Measurements from ENCODE around the gene TPSAB1. TPM values are rescaled to one million over a fixed set of nuclear protein-coding genes. Genes with fewer than 3 reads are reported as not detected.

Gene TPSAB1
- total and polyA plus RNA-seq, 10 donors = 0.26 to 17.9 (median 1.1) TPM; not detected in 1

GRCh38 chr16:1218930-1219611 lies 21.4 kb upstream of the TPSAB1 start:
- intact Hi-C loops (cut with DNase I; ENCODE audit: low total_unique reads) = no loop called here
- Histone ChIP-seq H3K36me3 (no peaks in the 10 kb centered on the region), H3K4me1 (no peaks in the 10 kb centered on the region), H3K27ac (no peak overlapping the region), H3K4me3 (no peak overlapping the region), H3K27me3 (replicated peaks in 1 of 7) (peaks cover 0 to 75% (median 0%) of the 10 kb centered on the region in 7 donors), H3K9me3 (no peaks in the 10 kb centered on the region)
- TF ChIP-seq CTCF (IDR thresholded peaks at IDR 0.05 in 8 of 11, conservative IDR thresholded peaks at IDR 0.05 in 3 of 11) (no peak), POLR2A (IDR thresholded peaks at IDR 0.05) (no peak), POLR2AphosphoS5 (IDR thresholded peaks at IDR 0.05) (no peak)
- no peak for DNase-seq
- WGBS, 5 donors = 77 to 86% (median 83%) methylated on average over 10 to 24 of the region's 24 CpGs

- WGBS, 5 donors = 89 to 91% (median 90%) methylated on average over 20 to 55 of the region's 55 CpGs
- TF ChIP-seq POLR2AphosphoS5 (IDR thresholded peaks at IDR 0.05) (no peak), POLR2A (IDR thresholded peaks at IDR 0.05) (no peak), CTCF (IDR thresholded peaks at IDR 0.05 in 8 of 11, conservative IDR thresholded peaks at IDR 0.05 in 3 of 11) (no peak)
- Histone ChIP-seq H3K4me3 (no peak overlapping the region), H3K27ac (no peak overlapping the region), H3K9me3 (no peaks in the 10 kb centered on the region), H3K27me3 (replicated peaks in 1 of 7) (peaks cover 0 to 67% (median 0%) of the 10 kb centered on the region in 7 donors), H3K4me1 (no peaks in the 10 kb centered on the region), H3K36me3 (no peaks in the 10 kb centered on the region)
- no peak for DNase-seq
- intact Hi-C loops (cut with DNase I; ENCODE audit: low total_unique reads) = no loop called here
Measured at GRCh38 chr16:1220098-1220728, 20.3 kb upstream of the TPSAB1 start.

- no peaks in the 10 kb centered on the region for H3K9me3 ChIP-seq
- TF ChIP-seq POLR2AphosphoS5 (IDR thresholded peaks at IDR 0.05) (no peak), POLR2A (IDR thresholded peaks at IDR 0.05) (no peak), CTCF (IDR thresholded peaks at IDR 0.05 in 8 of 11, conservative IDR thresholded peaks at IDR 0.05 in 3 of 11) (no peak)
- H3K4me3 ChIP-seq = no peak overlapping the region
- no peak for DNase-seq
- WGBS, 5 donors = 77 to 88% (median 85%) methylated on average over 31 to 48 of the region's 48 CpGs
- H3K36me3 ChIP-seq = no peaks in the 10 kb centered on the region
- H3K4me1 ChIP-seq = no peaks in the 10 kb centered on the region
- no peak overlapping the region for H3K27ac ChIP-seq
- intact Hi-C loops (cut with DNase I; ENCODE audit: low total_unique reads) = no loop called here
- H3K27me3 ChIP-seq (replicated peaks in 1 of 7) = peaks cover 0 to 66% (median 0%) of the 10 kb centered on the region in 7 donors
Measured at GRCh38 chr16:1220841-1221627, 19.5 kb upstream of the TPSAB1 start.

All from spleen (tissue), 11 donors.